Measurements from ENCODE around the gene ATP5PD.
"Not testable (repeated sequence)": the region's sequence is repeated elsewhere in the genome, so short reads cannot be mapped to it uniquely, and the experiment has no call there.

Gene ATP5PD

GRCh38 chr17:75020331-75021110, 26.2 kb downstream of the ATP5PD start:
- no peak for DNase-seq (ENCODE audit: low spot score)

- DNase-seq (ENCODE audit: low spot score), result no peak
Measured at GRCh38 chr17:75019710-75020109, 27.1 kb downstream of the ATP5PD start.

- DNase-seq (ENCODE audit: low spot score), result no peak
Measured at GRCh38 chr17:75019146-75019545, 27.6 kb downstream of the ATP5PD start.

GRCh38 chr17:75013092-75013559, 33.6 kb downstream of the ATP5PD start:
- no peak for DNase-seq (ENCODE audit: low spot score)

- peak; percentile 88 for DNase-seq (ENCODE audit: low spot score)
Measured at GRCh38 chr17:75012346-75013091, 34.2 kb downstream of the ATP5PD start, which contains the start of gene MRPL58. Gene MRPL58 (plus strand): TSS chr17:75012670. CDS start chr17:75012687, 17 bp downstream.

GRCh38 chr17:75012096-75012345, 34.7 kb downstream of the ATP5PD start:
- no peak for DNase-seq (ENCODE audit: low spot score)

GRCh38 chr17:75011401-75012095, 35.2 kb downstream of the ATP5PD start:
- no peak for DNase-seq (ENCODE audit: low spot score)

GRCh38 chr17:75010683-75011400, 35.9 kb downstream of the ATP5PD start:
- no peak for DNase-seq (ENCODE audit: low spot score)

GRCh38 chr17:75009139-75009724, 37.5 kb downstream of the ATP5PD start:
- DNase-seq (ENCODE audit: low spot score), result no peak

- DNase-seq (ENCODE audit: low spot score), result no peak
Measured at GRCh38 chr17:75008373-75008772, 38.4 kb downstream of the ATP5PD start.

- no peak for DNase-seq (ENCODE audit: low spot score)
Measured at GRCh38 chr17:75006653-75007052, 40.1 kb downstream of the ATP5PD start.

- not testable (repeated sequence) for DNase-seq (ENCODE audit: low spot score)
Measured at GRCh38 chr17:75006084-75006483, 40.7 kb downstream of the ATP5PD start.

GRCh38 chr17:75005291-75005690, 41.5 kb downstream of the ATP5PD start:
- DNase-seq (ENCODE audit: low spot score), result no peak

- DNase-seq (ENCODE audit: low spot score), result no peak
Measured at GRCh38 chr17:75004371-75004770, 42.4 kb downstream of the ATP5PD start.

- DNase-seq (ENCODE audit: low spot score), result no peak
Measured at GRCh38 chr17:75003957-75004355, 42.8 kb downstream of the ATP5PD start.

GRCh38 chr17:75003070-75003956, 43.5 kb downstream of the ATP5PD start:
- DNase-seq (ENCODE audit: low spot score), result no peak

- no peak for DNase-seq (ENCODE audit: low spot score)
Measured at GRCh38 chr17:75001915-75002843, 44.6 kb downstream of the ATP5PD start.

- DNase-seq (ENCODE audit: low spot score), result no peak
Measured at GRCh38 chr17:74999523-74999922, 47.2 kb downstream of the ATP5PD start.

GRCh38 chr17:74998783-74999182, 48.0 kb downstream of the ATP5PD start:
- no peak for DNase-seq (ENCODE audit: low spot score)

GRCh38 chr17:74995847-74996246, 50.9 kb downstream of the ATP5PD start:
- DNase-seq (ENCODE audit: low spot score), result no peak
